ENCODE measurements around the gene RHEX.

The RHEX gene

GRCh38 chr1:206097381-206097780 is 44.4 kb downstream of the RHEX start:
- no peak for DNase-seq (ENCODE audit: low spot score)

- DNase-seq (ENCODE audit: low spot score) = no peak
Measured at GRCh38 chr1:206098242-206098919, 45.4 kb downstream of the RHEX start.

GRCh38 chr1:206100226-206100815 is 47.3 kb downstream of the RHEX start:
- DNase-seq (ENCODE audit: low spot score) = no peak

GRCh38 chr1:206101351-206102045 is 48.5 kb downstream of the RHEX start:
- DNase-seq (ENCODE audit: low spot score) = no peak

GRCh38 chr1:206102292-206102936 is 49.4 kb downstream of the RHEX start:
- no peak for DNase-seq (ENCODE audit: low spot score)

GRCh38 chr1:206103979-206104378 is 51.0 kb downstream of the RHEX start:
- no peak for DNase-seq (ENCODE audit: low spot score)

- DNase-seq (ENCODE audit: low spot score) = no peak
Measured at GRCh38 chr1:206105464-206105995, 52.6 kb downstream of the RHEX start.

- peak; percentile 72 for DNase-seq (ENCODE audit: low spot score)
Measured at GRCh38 chr1:206106328-206107167, 53.6 kb downstream of the RHEX start.

GRCh38 chr1:206107168-206107544 is 54.2 kb downstream of the RHEX start:
- DNase-seq (ENCODE audit: low spot score) = no peak

GRCh38 chr1:206108635-206109034 is 55.7 kb downstream of the RHEX start:
- DNase-seq (ENCODE audit: low spot score) = no peak

- no peak for DNase-seq (ENCODE audit: low spot score)
Measured at GRCh38 chr1:206109718-206110117, 56.7 kb downstream of the RHEX start.

- no peak for DNase-seq (ENCODE audit: low spot score)
Measured at GRCh38 chr1:206110161-206110560, 57.2 kb downstream of the RHEX start.

GRCh38 chr1:206110820-206111219 is 57.8 kb downstream of the RHEX start:
- no peak for DNase-seq (ENCODE audit: low spot score)

GRCh38 chr1:206111271-206111927 is 58.4 kb downstream of the RHEX start:
- no peak for DNase-seq (ENCODE audit: low spot score)

GRCh38 chr1:206112600-206113301 is 59.8 kb downstream of the RHEX start:
- no peak for DNase-seq (ENCODE audit: low spot score)

- DNase-seq (ENCODE audit: low spot score) = no peak
Measured at GRCh38 chr1:206114692-206115640, 62.0 kb downstream of the RHEX start.

- no peak for DNase-seq (ENCODE audit: low spot score)
Measured at GRCh38 chr1:206115791-206116190, 62.8 kb downstream of the RHEX start.

GRCh38 chr1:206116191-206116872 is 63.4 kb downstream of the RHEX start:
- no peak for DNase-seq (ENCODE audit: low spot score)

GRCh38 chr1:206116873-206117150 is 63.8 kb downstream of the RHEX start:
- no peak for DNase-seq (ENCODE audit: low spot score)
